ENCODE results near the gene NFATC1. TPM values are rescaled to one million over a fixed set of nuclear protein-coding genes. Genes with fewer than 3 reads are reported as not detected.

The NFATC1 gene
- total and polyA plus RNA-seq, 2 donors (not counting 1 experiment from before 2014, with no cell fraction given), result 0.92 to 4.3 TPM

GRCh38 chr18:79537758-79538157, 142.0 kb downstream of the NFATC1 start:
- no peak for TF ChIP-seq EZH2 (IDR thresholded peaks at IDR 0.05; ENCODE audit: low read length, missing control alignments)
- TF ChIP-seq, protein P1, sequence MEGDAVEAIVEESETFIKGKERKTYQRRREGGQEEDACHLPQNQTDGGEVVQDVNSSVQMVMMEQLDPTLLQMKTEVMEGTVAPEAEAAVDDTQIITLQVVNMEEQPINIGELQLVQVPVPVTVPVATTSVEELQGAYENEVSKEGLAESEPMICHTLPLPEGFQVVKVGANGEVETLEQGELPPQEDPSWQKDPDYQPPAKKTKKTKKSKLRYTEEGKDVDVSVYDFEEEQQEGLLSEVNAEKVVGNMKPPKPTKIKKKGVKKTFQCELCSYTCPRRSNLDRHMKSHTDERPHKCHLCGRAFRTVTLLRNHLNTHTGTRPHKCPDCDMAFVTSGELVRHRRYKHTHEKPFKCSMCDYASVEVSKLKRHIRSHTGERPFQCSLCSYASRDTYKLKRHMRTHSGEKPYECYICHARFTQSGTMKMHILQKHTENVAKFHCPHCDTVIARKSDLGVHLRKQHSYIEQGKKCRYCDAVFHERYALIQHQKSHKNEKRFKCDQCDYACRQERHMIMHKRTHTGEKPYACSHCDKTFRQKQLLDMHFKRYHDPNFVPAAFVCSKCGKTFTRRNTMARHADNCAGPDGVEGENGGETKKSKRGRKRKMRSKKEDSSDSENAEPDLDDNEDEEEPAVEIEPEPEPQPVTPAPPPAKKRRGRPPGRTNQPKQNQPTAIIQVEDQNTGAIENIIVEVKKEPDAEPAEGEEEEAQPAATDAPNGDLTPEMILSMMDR (conservative IDR thresholded peaks at IDR 0.05 in 1 of 2, IDR thresholded peaks at IDR 0.05 in 1 of 2; ENCODE audit: low read depth in 1 of 2, low read length in 2 of 2), result no peak
- no peak for DNase-seq (ENCODE audit: low read depth in 2 of 2)
- no peaks in the 10 kb centered on the region for H3K79me2 ChIP-seq (ENCODE audit: control insufficient read depth, insufficient read depth, low read length)
- peaks cover 9% of the 10 kb centered on the region for H3K27me3 ChIP-seq (ENCODE audit: control insufficient read depth, insufficient read depth, low read length)
- no peak overlapping the region for H3K27ac ChIP-seq (ENCODE audit: insufficient read depth, low read length)
- no peak overlapping the region for H3K4me3 ChIP-seq (replicated peaks in 1 of 4; ENCODE audit: control extremely low read depth in 1 of 4, insufficient read depth in 1 of 4, low read depth in 3 of 4, low read length in 4 of 4)
- no peaks in the 10 kb centered on the region for H3K4me1 ChIP-seq (ENCODE audit: control insufficient read depth, extremely low read depth, insufficient read depth, low read length)
- no peak overlapping the region for H3K9ac ChIP-seq (ENCODE audit: insufficient read depth, low read length)
- no peaks in the 10 kb centered on the region for H3K36me3 ChIP-seq (ENCODE audit: control insufficient read depth, insufficient read depth, low read length)
- H3K9me3 ChIP-seq (ENCODE audit: control insufficient read depth, insufficient read depth, low read depth, low read length), result no peaks in the 10 kb centered on the region
- H4K20me1 ChIP-seq (ENCODE audit: control insufficient read depth, extremely low read depth, insufficient read depth, low read length), result no peaks in the 10 kb centered on the region
- no peak overlapping the region for H2AFZ ChIP-seq (ENCODE audit: low read length)
- H3K4me2 ChIP-seq (ENCODE audit: extremely low read depth, insufficient read depth, low read length), result no peak overlapping the region

GRCh38 chr18:79538635-79539034, 142.9 kb downstream of the NFATC1 start:
- H3K4me2 ChIP-seq (ENCODE audit: extremely low read depth, insufficient read depth, low read length), result no peak overlapping the region
- H4K20me1 ChIP-seq (ENCODE audit: control insufficient read depth, extremely low read depth, insufficient read depth, low read length), result no peaks in the 10 kb centered on the region
- H3K4me1 ChIP-seq (ENCODE audit: control insufficient read depth, extremely low read depth, insufficient read depth, low read length), result no peaks in the 10 kb centered on the region
- no peak for DNase-seq (ENCODE audit: low read depth in 2 of 2)
- H3K27me3 ChIP-seq (ENCODE audit: control insufficient read depth, insufficient read depth, low read length), result peaks cover 4% of the 10 kb centered on the region
- H3K36me3 ChIP-seq (ENCODE audit: control insufficient read depth, insufficient read depth, low read length), result no peaks in the 10 kb centered on the region
- H3K4me3 ChIP-seq (replicated peaks in 1 of 4; ENCODE audit: control extremely low read depth in 1 of 4, insufficient read depth in 1 of 4, low read depth in 3 of 4, low read length in 4 of 4), result no peak overlapping the region
- no peak overlapping the region for H3K27ac ChIP-seq (ENCODE audit: insufficient read depth, low read length)
- no peak overlapping the region for H2AFZ ChIP-seq (ENCODE audit: low read length)
- TF ChIP-seq, protein P1 (conservative IDR thresholded peaks at IDR 0.05 in 1 of 2, IDR thresholded peaks at IDR 0.05 in 1 of 2; ENCODE audit: low read depth in 1 of 2, low read length in 2 of 2), result no peak
- no peak for TF ChIP-seq EZH2 (IDR thresholded peaks at IDR 0.05; ENCODE audit: low read length, missing control alignments)
- no peak overlapping the region for H3K9ac ChIP-seq (ENCODE audit: insufficient read depth, low read length)
- H3K79me2 ChIP-seq (ENCODE audit: control insufficient read depth, insufficient read depth, low read length), result no peaks in the 10 kb centered on the region
- H3K9me3 ChIP-seq (ENCODE audit: control insufficient read depth, insufficient read depth, low read depth, low read length), result no peaks in the 10 kb centered on the region

DNA sequence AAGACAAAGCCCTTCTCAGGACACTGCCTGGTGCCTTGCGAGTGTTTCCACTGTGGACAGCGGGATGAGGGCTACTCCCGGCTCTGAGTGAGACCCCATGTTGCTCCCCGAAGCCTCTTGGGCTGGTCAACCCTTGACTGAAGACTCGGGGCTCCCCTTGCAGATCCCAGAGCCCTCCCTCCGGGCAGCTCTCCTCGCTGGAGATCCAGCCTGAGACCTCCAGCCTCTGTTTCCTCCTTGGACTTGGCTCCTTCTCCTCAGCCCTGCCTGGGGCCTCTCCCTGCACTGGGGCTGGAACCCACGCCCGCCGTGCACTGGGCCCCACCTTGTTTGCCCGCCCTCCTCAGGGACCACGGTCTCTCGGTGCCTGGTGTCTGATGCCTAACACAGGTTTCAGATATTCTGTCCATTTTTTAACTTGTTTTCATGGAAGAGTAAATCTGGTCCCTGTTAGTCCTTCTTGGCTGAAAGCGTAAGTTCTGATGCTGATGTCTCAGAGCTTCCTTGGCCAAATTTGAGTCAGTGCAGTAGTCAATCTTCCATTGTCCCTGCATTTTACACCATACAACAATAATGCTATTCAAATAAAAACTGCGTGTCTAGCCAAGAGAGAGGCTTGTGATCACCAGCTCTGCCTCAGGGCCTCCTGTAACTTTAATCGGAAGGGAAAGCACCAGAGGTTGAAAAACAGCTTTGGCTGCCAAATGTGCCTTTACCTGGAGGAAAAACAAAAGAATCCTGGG, 144.6 kb downstream of the NFATC1 start:
- H2AFZ ChIP-seq (ENCODE audit: low read length), result no peak overlapping the region
- no peaks in the 10 kb centered on the region for H4K20me1 ChIP-seq (ENCODE audit: control insufficient read depth, extremely low read depth, insufficient read depth, low read length)
- no peaks in the 10 kb centered on the region for H3K4me1 ChIP-seq (ENCODE audit: control insufficient read depth, extremely low read depth, insufficient read depth, low read length)
- no peak for TF ChIP-seq EZH2 (IDR thresholded peaks at IDR 0.05; ENCODE audit: low read length, missing control alignments)
- TF ChIP-seq, protein P1 (conservative IDR thresholded peaks at IDR 0.05 in 1 of 2, IDR thresholded peaks at IDR 0.05 in 1 of 2; ENCODE audit: low read depth in 1 of 2, low read length in 2 of 2), result no peak
- H3K4me3 ChIP-seq (replicated peaks in 1 of 4; ENCODE audit: control extremely low read depth in 1 of 4, insufficient read depth in 1 of 4, low read depth in 3 of 4, low read length in 4 of 4), result no peak overlapping the region
- no peak overlapping the region for H3K27ac ChIP-seq (ENCODE audit: insufficient read depth, low read length)
- H3K9me3 ChIP-seq (ENCODE audit: control insufficient read depth, insufficient read depth, low read depth, low read length), result no peaks in the 10 kb centered on the region
- H3K79me2 ChIP-seq (ENCODE audit: control insufficient read depth, insufficient read depth, low read length), result no peaks in the 10 kb centered on the region
- H3K9ac ChIP-seq (ENCODE audit: insufficient read depth, low read length), result no peak overlapping the region
- no peak for DNase-seq (ENCODE audit: low read depth in 2 of 2)
- H3K4me2 ChIP-seq (ENCODE audit: extremely low read depth, insufficient read depth, low read length), result no peak overlapping the region
- no peaks in the 10 kb centered on the region for H3K27me3 ChIP-seq (ENCODE audit: control insufficient read depth, insufficient read depth, low read length)
- no peaks in the 10 kb centered on the region for H3K36me3 ChIP-seq (ENCODE audit: control insufficient read depth, insufficient read depth, low read length)
